Adrenal gland (tissue), 5 donors: ENCODE measurements around the gene ZBP1.

Source experiments
- CTCF ChIP-seq, 6 experiments: fragments of 450-650 bp in 4 of 6; fragments of 200-600 bp in 2 of 6; sonication (generic) in 1 of 6; IDR thresholded peaks; 1 replicate in 5 of 6; 2 replicates in 1 of 6; pipeline versions ENCODE4 v1.5.1 to v1.8.0; 2016 to 2021; ENCODE audit warnings: antibody characterized with exemption in 6 of 6, mild to moderate bottlenecking in 2 of 6, moderate library complexity in 1 of 6
- POLR2A ChIP-seq, 2 donors: fragments of 450-650 bp; IDR thresholded peaks; one replicate each; pipeline ENCODE4 v1.6.1; 2017; ENCODE audit warnings: antibody characterized with exemption in 2 of 2, mild to moderate bottlenecking in 2 of 2, moderate library complexity in 1 of 2
- donor health status: DM: no; HTN: no; CAD: no.

- no peak for TF ChIP-seq CTCF (IDR thresholded peaks at IDR 0.05)
- no peak for TF ChIP-seq POLR2A (IDR thresholded peaks at IDR 0.05)
Measured at GRCh38 chr20:57611586-57612311, 8.5 kb downstream of the ZBP1 start.
